K562 (cell line): Measurements from ENCODE around the gene LBR. TPM values are rescaled to one million over a fixed set of nuclear protein-coding genes. Genes with fewer than 3 reads are reported as not detected.

ENCODE experiments used
- CBFB ChIP-seq: sonication (generic); formaldehyde crosslinking; IDR thresholded peaks from 2 replicates; pipeline ENCODE4 v1.4.0; 2020; ENCODE audit warnings: mild to moderate bottlenecking, missing genetic modification reagents
- CBX3 ChIP-seq, 2 experiments: IDR thresholded peaks; 1 replicate in 1 of 2; 2 replicates in 1 of 2; pipeline ENCODE4 v1.6.1; 2012; ENCODE audit warnings: inconsistent platforms in 2 of 2, low read length in 2 of 2, borderline replicate concordance in 1 of 2, control low read depth in 1 of 2
- GATAD2A ChIP-seq: fragments of 450-650 bp; IDR thresholded peaks from 2 replicates; pipeline ENCODE4 v1.6.1; 2017
- GTF2A2 ChIP-seq: IDR thresholded peaks from 2 replicates; pipeline ENCODE4 v1.6.1; 2016; ENCODE audit warnings: mild to moderate bottlenecking, missing genetic modification characterization, missing compliant biosample characterization
- HCFC1 ChIP-seq: IDR thresholded peaks from 2 replicates; pipeline ENCODE4 v1.6.1; 2012; ENCODE audit warnings: low read depth, low read length, improper control_type of control experiment
- NCOA1 ChIP-seq: fragments of 450-650 bp; IDR thresholded peaks from 2 replicates; pipeline ENCODE4 v1.6.1; 2016; ENCODE audit warnings: low read depth
- NR2C2 ChIP-seq, 2 experiments: fragments of 200-800 bp in 1 of 2; sonication (Bioruptor generic) in 1 of 2; sonication (generic) in 1 of 2; formaldehyde crosslinking in 1 of 2; IDR thresholded peaks; 2 replicates each; pipeline versions ENCODE4 v1.6.1 to v1.8.0; 2016 to 2022; ENCODE audit warnings: mild to moderate bottlenecking in 1 of 2, missing compliant biosample characterization in 1 of 2, missing genetic modification characterization in 1 of 2, missing genetic modification reagents in 1 of 2
- TAL1 ChIP-seq: fragments of 450-650 bp; IDR thresholded peaks from 2 replicates; pipeline ENCODE4 v1.6.1; 2016; ENCODE audit warnings: mild to moderate bottlenecking
- THAP12 ChIP-seq: fragments of 250-450 bp; sonication (Bioruptor Pico); IDR thresholded peaks from 2 replicates; pipeline ENCODE4 v1.9.0; 2021; ENCODE audit warnings: mild to moderate bottlenecking, inconsistent platforms
- ZNF584 ChIP-seq: fragments of 200-800 bp; sonication (Bioruptor generic); IDR thresholded peaks from 2 replicates; pipeline ENCODE4 v1.6.1; 2016; ENCODE audit warnings: low read depth, mild to moderate bottlenecking, missing genetic modification characterization, missing compliant biosample characterization
- polyA plus RNA-seq, 8 experiments: library from polyadenylated mRNA; depleted of rRNA in 4 of 8; stranded (reverse) in 5 of 8; unstranded in 3 of 8; fragments of >200 nt; fragmentation: Nextera tagmentation in 2 of 8; fragmentation: Illumina TruSeq in 1 of 8; extraction: Ambion mirVana in 2 of 8; extraction: Trizol in 1 of 8; gene quantifications; 2 replicates each; pipeline versions ENCODE4 v1.2.1 to v1.2.3, GENCODE V29; 2011 to 2014; ENCODE audit warnings: inconsistent platforms in 1 of 8, missing spikeins in 1 of 8
- total RNA-seq, 7 experiments: library from RNA; depleted of rRNA in 6 of 7; stranded (reverse); fragments of >200 nt in 6 of 7; fragmentation: Illumina TruSeq in 2 of 7; extraction: Trizol in 2 of 7; gene quantifications; 2 replicates each; pipeline versions ENCODE4 v1.2.1 to v1.2.3, GENCODE V29; 2011 to 2021; ENCODE audit warnings: low replicate concordance in 1 of 7
- TF ChIP-seq, protein P1 (sequence below): fragments of 200-400 bp; formaldehyde crosslinking; IDR thresholded peaks from 2 replicates; pipeline ENCODE4 v1.6.1; 2017; ENCODE audit warnings: mild to moderate bottlenecking, low read depth, low read length, moderate library complexity

The LBR gene
- total and polyA plus RNA-seq, 9 of the 15 experiments (the other 6 are each of a cell fraction or from before 2014, with no cell fraction given), result 102 to 229 (median 197) TPM

- TF ChIP-seq NR2C2 (CRISPR knock-in tag; IDR thresholded peaks at IDR 0.05) (no peak), NR2C2 (tag; IDR thresholded peaks at IDR 0.05) (peak; percentile 27), CBX3 (IDR thresholded peaks at IDR 0.05; ENCODE audit: borderline replicate concordance in 1 of 2, low read length in 2 of 2) (peak in 1 of 2 experiments; percentile 66; a peak in 1 of 3 replicates), GATAD2A (no peak), HCFC1 (peak; percentile 44; the same call in 1 of the 2 replicates), TAL1 (no peak), GTF2A2 (peak; percentile 15; the same call in 1 of the 2 replicates), ZNF584 (CRISPR knock-in tag) (peak; percentile 6; the same call in 1 of the 2 replicates), THAP12 (no peak), CBFB (CRISPR knock-in tag) (peak; percentile 40; the same call in 1 of the 2 replicates), NCOA1 (peak; percentile 56; the same call in 1 of the 2 replicates)
- TF ChIP-seq, protein P1, sequence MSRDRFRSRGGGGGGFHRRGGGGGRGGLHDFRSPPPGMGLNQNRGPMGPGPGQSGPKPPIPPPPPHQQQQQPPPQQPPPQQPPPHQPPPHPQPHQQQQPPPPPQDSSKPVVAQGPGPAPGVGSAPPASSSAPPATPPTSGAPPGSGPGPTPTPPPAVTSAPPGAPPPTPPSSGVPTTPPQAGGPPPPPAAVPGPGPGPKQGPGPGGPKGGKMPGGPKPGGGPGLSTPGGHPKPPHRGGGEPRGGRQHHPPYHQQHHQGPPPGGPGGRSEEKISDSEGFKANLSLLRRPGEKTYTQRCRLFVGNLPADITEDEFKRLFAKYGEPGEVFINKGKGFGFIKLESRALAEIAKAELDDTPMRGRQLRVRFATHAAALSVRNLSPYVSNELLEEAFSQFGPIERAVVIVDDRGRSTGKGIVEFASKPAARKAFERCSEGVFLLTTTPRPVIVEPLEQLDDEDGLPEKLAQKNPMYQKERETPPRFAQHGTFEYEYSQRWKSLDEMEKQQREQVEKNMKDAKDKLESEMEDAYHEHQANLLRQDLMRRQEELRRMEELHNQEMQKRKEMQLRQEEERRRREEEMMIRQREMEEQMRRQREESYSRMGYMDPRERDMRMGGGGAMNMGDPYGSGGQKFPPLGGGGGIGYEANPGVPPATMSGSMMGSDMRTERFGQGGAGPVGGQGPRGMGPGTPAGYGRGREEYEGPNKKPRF, result no peak
Observed at GRCh38 chr1:225467193-225468020, 39.6 kb upstream of the LBR start (continued).
